AG04450 (cell line): ENCODE data around the gene CHAMP1. TPM values are rescaled to one million over a fixed set of nuclear protein-coding genes. Genes with fewer than 3 reads are reported as not detected.

ENCODE experiments used
- CTCF ChIA-PET: fragments of 300-600, 350-600 bp; formaldehyde crosslinking; extraction: SDS; loops from one replicate; lab custom pipeline; 2022; ENCODE audit warnings: antibody characterized with exemption, inconsistent platforms; lab: Charles Lee
- POLR2A ChIA-PET: fragments of 350-600 bp; formaldehyde crosslinking; extraction: SDS; loops from one replicate; lab custom pipeline; 2021; ENCODE audit warnings: antibody characterized with exemption, inconsistent platforms; lab: Yijun Ruan, JAX
- DNase-seq: peaks from one replicate; pipeline ENCODE4 v3.0.0-alpha.2; 2011; ENCODE audit warnings: low read depth, low spot score
- H3K27ac ChIP-seq: one replicate; pipeline ENCODE4 v1.5.1; 2012; ENCODE audit warnings: low read depth, low read length, control low read depth
- H3K27me3 ChIP-seq: one replicate; pipeline ENCODE4 v1.6.0; 2012; ENCODE audit warnings: low read length; ENCODE audit not compliant: control insufficient read depth, insufficient read depth
- H3K4me3 ChIP-seq: 2 replicates; pipeline ENCODE4 v1.5.1; 2011; ENCODE audit warnings: mild to moderate bottlenecking, low read depth, low read length, control low read depth
- H3K9me3 ChIP-seq: 2 replicates; pipeline ENCODE4 v1.5.1; 2012; ENCODE audit warnings: low read length; ENCODE audit not compliant: control insufficient read depth, insufficient read depth
- polyA plus RNA-seq: library from polyadenylated mRNA; depleted of rRNA; stranded (reverse); fragments of >200 nt; gene quantifications from 2 replicates; pipeline ENCODE4 v1.2.3, GENCODE V29; 2011
- TF ChIP-seq, protein P1 (sequence below): IDR thresholded peaks from 2 replicates; pipeline ENCODE4 v1.5.1; 2011; ENCODE audit warnings: low read depth, low read length, control low read depth, inconsistent platforms

Gene CHAMP1
- polyA plus RNA-seq, 1 experiment, result 57.7 TPM

DNA sequence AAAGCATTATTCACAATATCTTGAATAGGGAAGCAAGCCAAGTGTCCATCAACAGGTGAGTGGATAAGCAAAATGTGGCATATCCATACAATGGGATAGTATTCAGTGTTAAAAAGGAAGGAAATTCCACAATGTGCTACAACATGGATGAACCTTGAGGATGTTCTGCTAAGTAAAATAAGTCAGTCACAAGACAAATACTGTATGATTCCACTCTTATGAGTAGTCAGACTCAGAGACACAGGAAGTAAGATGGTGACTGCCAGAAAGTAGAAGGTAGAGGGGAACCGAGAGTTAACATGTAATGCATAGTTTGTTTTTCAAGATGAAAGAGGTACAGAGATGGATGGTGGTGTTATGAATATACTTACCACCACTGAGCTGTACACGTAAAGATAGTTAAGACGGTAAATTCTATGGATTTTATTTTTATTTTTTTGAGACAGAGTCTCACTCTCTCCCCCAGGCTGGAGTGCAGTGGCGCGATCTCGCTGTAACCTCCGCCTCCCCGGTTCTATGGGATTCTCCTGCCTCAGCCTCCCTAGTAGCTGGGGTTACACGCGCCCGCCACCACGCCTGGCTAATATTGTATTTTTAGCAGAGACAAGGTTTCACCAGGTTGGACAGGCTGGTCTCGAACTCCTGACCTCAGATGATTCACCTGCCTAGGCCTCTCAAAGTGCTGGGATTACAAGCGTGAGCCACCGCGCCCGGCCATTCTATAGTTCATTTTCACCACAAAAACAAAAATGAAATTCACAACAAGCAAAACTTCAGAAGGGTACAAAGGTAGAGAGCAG, 1.0 kb upstream of the CHAMP1 start:
- Histone ChIP-seq H3K4me3 (peak overlapping the region; percentile 74), H3K27me3 (no peaks in the 10 kb centered on the region), H3K9me3 (no peaks in the 10 kb centered on the region), H3K27ac (peak overlapping the region; percentile 77)
- ChIA-PET POLR2A (no interaction called here), CTCF (interaction anchor here (0.7 kb wide), 1 partner anchor 187 kb away, joined by 5 read pairs; no protein-coding TSS in a partner anchor)
- TF ChIP-seq, protein P1, sequence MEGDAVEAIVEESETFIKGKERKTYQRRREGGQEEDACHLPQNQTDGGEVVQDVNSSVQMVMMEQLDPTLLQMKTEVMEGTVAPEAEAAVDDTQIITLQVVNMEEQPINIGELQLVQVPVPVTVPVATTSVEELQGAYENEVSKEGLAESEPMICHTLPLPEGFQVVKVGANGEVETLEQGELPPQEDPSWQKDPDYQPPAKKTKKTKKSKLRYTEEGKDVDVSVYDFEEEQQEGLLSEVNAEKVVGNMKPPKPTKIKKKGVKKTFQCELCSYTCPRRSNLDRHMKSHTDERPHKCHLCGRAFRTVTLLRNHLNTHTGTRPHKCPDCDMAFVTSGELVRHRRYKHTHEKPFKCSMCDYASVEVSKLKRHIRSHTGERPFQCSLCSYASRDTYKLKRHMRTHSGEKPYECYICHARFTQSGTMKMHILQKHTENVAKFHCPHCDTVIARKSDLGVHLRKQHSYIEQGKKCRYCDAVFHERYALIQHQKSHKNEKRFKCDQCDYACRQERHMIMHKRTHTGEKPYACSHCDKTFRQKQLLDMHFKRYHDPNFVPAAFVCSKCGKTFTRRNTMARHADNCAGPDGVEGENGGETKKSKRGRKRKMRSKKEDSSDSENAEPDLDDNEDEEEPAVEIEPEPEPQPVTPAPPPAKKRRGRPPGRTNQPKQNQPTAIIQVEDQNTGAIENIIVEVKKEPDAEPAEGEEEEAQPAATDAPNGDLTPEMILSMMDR, result no peak
- DNase-seq, result no peak

DNA sequence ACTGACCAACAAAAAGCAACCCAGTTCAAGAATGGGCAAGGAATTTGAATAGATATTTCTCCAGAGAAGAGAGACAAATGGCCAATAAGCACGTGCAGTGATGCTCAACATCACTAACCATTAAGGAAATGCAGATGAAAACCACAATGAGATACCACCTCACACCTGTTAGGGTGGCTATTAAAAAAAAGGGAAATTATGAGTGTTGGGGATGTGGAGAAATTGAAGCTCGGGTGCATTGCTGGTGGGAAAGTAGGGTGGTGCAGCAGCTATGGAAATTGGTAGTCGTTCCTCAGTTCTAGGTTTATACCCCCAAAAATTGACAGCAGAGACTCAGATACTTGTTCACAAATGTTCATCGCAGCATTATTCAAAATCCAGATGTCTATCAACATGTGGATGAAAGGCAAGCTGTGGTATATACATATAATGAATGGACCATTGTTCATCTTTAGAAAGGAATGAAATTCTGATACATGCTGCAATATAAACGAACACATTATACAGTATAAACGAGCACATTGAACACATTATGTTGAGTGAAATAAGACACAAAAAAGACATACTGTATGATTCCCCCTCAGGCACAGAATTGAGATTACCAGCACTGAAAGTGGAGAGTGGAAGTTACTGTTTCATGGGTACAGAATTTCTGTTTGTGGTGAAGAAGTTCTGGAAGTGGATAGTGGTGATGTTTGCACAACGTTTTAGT, 927 bp downstream of the CHAMP1 start:
- H3K4me3 ChIP-seq, result peak overlapping the region; percentile 74
- no peak for DNase-seq
- ChIA-PET CTCF (no interaction called here), POLR2A (interaction anchor here (0.8 kb wide), 1 partner anchor 34 kb away, joined by 4 read pairs; the partner anchor contains the start of gene UPF3A)
- H3K27me3 ChIP-seq, result no peaks in the 10 kb centered on the region
- H3K9me3 ChIP-seq, result no peaks in the 10 kb centered on the region
- TF ChIP-seq, protein P1, result no peak
- H3K27ac ChIP-seq, result no peak overlapping the region

DNA sequence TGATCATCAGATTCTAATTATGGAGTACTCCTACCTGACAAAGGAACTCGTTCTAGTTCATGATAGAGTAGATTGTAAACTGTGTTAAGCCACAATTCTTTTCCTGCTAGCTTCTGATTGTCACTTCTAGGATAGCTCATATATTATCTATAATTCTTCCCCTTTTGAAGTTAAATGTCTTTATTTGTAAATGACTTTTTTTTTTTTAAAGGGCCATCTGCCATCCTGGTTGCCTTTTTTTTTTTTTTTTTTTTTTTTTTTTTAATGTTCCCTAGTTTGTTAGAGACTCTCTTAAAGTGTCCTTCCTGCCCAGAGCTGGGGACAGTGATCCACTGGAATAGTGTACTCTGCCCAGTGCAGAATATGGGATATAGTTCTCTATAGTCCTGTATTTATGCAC, 4.3 kb downstream of the CHAMP1 start:
- no peaks in the 10 kb centered on the region for H3K27me3 ChIP-seq
- DNase-seq, result no peak
- POLR2A ChIA-PET, result interaction anchor here (0.7 to 1.0 kb wide), 3 partner anchors 9 to 78 kb away, joined by 3 to 5 read pairs (median 4); partner anchors contain the start of gene UPF3A

DNA sequence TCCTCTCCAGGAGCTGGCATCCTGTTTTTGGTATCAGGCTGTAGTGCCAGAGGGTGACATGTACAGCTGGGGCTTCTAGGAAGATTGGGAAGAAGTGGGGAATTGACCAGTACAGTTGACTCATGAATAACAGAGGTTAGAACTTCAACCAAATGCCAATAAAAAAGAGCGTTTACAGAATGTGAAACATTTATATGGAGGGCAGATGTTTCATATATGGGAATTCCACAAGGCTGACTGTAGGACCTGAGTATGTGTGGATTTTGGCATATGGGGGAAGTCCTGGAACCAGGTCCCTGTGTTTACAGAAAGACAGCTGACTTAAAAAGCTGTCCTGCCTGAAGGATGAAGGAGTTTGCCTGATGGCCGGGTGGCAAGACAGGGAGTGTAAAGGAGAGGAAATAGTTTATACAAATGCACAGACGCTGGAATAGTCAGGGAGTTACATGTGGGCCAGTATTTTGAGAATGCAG, 5.2 kb downstream of the CHAMP1 start:
- ChIA-PET CTCF (no interaction called here), POLR2A (interaction anchor here (1.0 to 1.1 kb wide), 3 partner anchors 9 to 38 kb away, joined by 3 to 4 read pairs (median 4); partner anchors contain the start of gene UPF3A)
- H3K9me3 ChIP-seq, result no peaks in the 10 kb centered on the region
- peak; percentile 85 for DNase-seq
- TF ChIP-seq, protein P1, result no peak
- peak overlapping the region; percentile 68 for H3K27ac ChIP-seq
- H3K4me3 ChIP-seq, result no peak overlapping the region
- H3K27me3 ChIP-seq, result no peaks in the 10 kb centered on the region

More for the DNA sequence above, 4.3 kb downstream of the CHAMP1 start:
- CTCF ChIA-PET, result interaction anchor here (0.7 kb wide), 1 partner anchor 183 kb away, joined by 3 read pairs; no protein-coding TSS in a partner anchor
- Histone ChIP-seq H3K27ac (peak overlapping the region; percentile 59), H3K9me3 (no peaks in the 10 kb centered on the region), H3K4me3 (no peak overlapping the region; the same call in 1 of the 2 replicates)
- TF ChIP-seq, protein P1, result no peak
